Activated naive CD8-positive, alpha-beta T cell treated with anti-CD3 and anti-CD28 coated beads for 36 hours (primary cell): Measurements from ENCODE around the gene GDAP2. TPM values are rescaled to one million over a fixed set of nuclear protein-coding genes. Genes with fewer than 3 reads are reported as not detected.
"Not testable (repeated sequence)": the region's sequence is repeated elsewhere in the genome, so short reads cannot be mapped to it uniquely, and the experiment has no call there.

Experiments used
- DNase-seq: peaks from one replicate; pipeline ENCODE4 v3.0.0; 2021
- H3K27ac Mint-ChIP-seq: one replicate; pipeline ENCODE4 v1.8.0; 2022; ENCODE audit warnings: mild to moderate bottlenecking, moderate library complexity, mixed read lengths
- H3K27me3 Mint-ChIP-seq: one replicate; pipeline ENCODE4 v1.8.0; 2022; ENCODE audit warnings: mild to moderate bottlenecking, mixed read lengths
- H3K36me3 Mint-ChIP-seq: one replicate; pipeline ENCODE4 v1.8.0; 2021; ENCODE audit warnings: mild to moderate bottlenecking, mixed read lengths
- H3K4me1 Mint-ChIP-seq: one replicate; pipeline ENCODE4 v1.8.0; 2021; ENCODE audit warnings: mixed read lengths
- H3K4me3 Mint-ChIP-seq: one replicate; pipeline ENCODE4 v1.8.0; 2022; ENCODE audit warnings: mild to moderate bottlenecking, moderate library complexity, mixed read lengths
- H3K9me3 Mint-ChIP-seq: one replicate; pipeline ENCODE4 v1.8.0; 2022; ENCODE audit warnings: mixed read lengths
- total RNA-seq, 2 experiments: library from RNA; stranded (reverse); gene quantifications; one replicate each; pipeline ENCODE4 v1.2.3, GENCODE V29; 2021

GDAP2 gene
- total RNA-seq, 2 experiments from 2014 or later: 21.3 to 25.6 TPM

GRCh38 chr1:117925981-117926380, 3.4 kb downstream of the GDAP2 start:
- Mint-ChIP-seq H3K27ac (no peak overlapping the region), H3K36me3 (peaks cover 15% of the 10 kb centered on the region), H3K4me3 (no peak overlapping the region), H3K9me3 (no peaks in the 10 kb centered on the region), H3K4me1 (peaks cover 31% of the 10 kb centered on the region), H3K27me3 (no peaks in the 10 kb centered on the region)
- DNase-seq: no peak

- DNase-seq, H3K27ac Mint-ChIP-seq, H3K9me3 Mint-ChIP-seq, H3K27me3 Mint-ChIP-seq, H3K4me3 Mint-ChIP-seq, H3K36me3 Mint-ChIP-seq: not testable (repeated sequence)
- peaks cover 14% of the 10 kb centered on the region for H3K4me1 Mint-ChIP-seq
These were observed 6.7 kb downstream of the GDAP2 start for GRCh38 chr1:117922717-117923116.

- Mint-ChIP-seq H3K9me3 (no peaks in the 10 kb centered on the region), H3K36me3 (peaks cover 3% of the 10 kb centered on the region), H3K4me3 (no peak overlapping the region), H3K27ac (no peak overlapping the region), H3K27me3 (no peaks in the 10 kb centered on the region), H3K4me1 (peaks cover 13% of the 10 kb centered on the region)
- no peak for DNase-seq
These were observed 7.4 kb downstream of the GDAP2 start for GRCh38 chr1:117921991-117922390.

GRCh38 chr1:117919376-117919775, 10.0 kb downstream of the GDAP2 start:
- H3K27ac Mint-ChIP-seq: no peak overlapping the region
- peaks cover 23% of the 10 kb centered on the region for H3K36me3 Mint-ChIP-seq
- H3K9me3 Mint-ChIP-seq: no peaks in the 10 kb centered on the region
- H3K4me3 Mint-ChIP-seq: no peak overlapping the region
- peaks cover 3% of the 10 kb centered on the region for H3K4me1 Mint-ChIP-seq
- DNase-seq: no peak
- no peaks in the 10 kb centered on the region for H3K27me3 Mint-ChIP-seq

- no peaks in the 10 kb centered on the region for H3K27me3 Mint-ChIP-seq
- peaks cover 3% of the 10 kb centered on the region for H3K4me1 Mint-ChIP-seq
- no peaks in the 10 kb centered on the region for H3K9me3 Mint-ChIP-seq
- DNase-seq: no peak
- peaks cover 33% of the 10 kb centered on the region for H3K36me3 Mint-ChIP-seq
- no peak overlapping the region for H3K4me3 Mint-ChIP-seq
- no peak overlapping the region for H3K27ac Mint-ChIP-seq
These were observed 18.4 kb downstream of the GDAP2 start for GRCh38 chr1:117911051-117911450.

- H3K9me3 Mint-ChIP-seq: no peaks in the 10 kb centered on the region
- no peak overlapping the region for H3K27ac Mint-ChIP-seq
- H3K27me3 Mint-ChIP-seq: no peaks in the 10 kb centered on the region
- no peak overlapping the region for H3K4me3 Mint-ChIP-seq
- peaks cover 33% of the 10 kb centered on the region for H3K36me3 Mint-ChIP-seq
- DNase-seq: no peak
- H3K4me1 Mint-ChIP-seq: no peaks in the 10 kb centered on the region
These were observed 24.4 kb downstream of the GDAP2 start for GRCh38 chr1:117905019-117905418.

GRCh38 chr1:117904485-117904884, 24.9 kb downstream of the GDAP2 start:
- Mint-ChIP-seq H3K27me3 (no peaks in the 10 kb centered on the region), H3K9me3 (no peaks in the 10 kb centered on the region), H3K4me3 (no peak overlapping the region), H3K4me1 (no peaks in the 10 kb centered on the region), H3K27ac (no peak overlapping the region), H3K36me3 (peaks cover 33% of the 10 kb centered on the region)
- DNase-seq: no peak

GRCh38 chr1:117902944-117903343, 26.5 kb downstream of the GDAP2 start:
- no peak for DNase-seq
- Mint-ChIP-seq H3K4me1 (no peaks in the 10 kb centered on the region), H3K36me3 (peaks cover 33% of the 10 kb centered on the region), H3K4me3 (no peak overlapping the region), H3K9me3 (no peaks in the 10 kb centered on the region), H3K27ac (no peak overlapping the region), H3K27me3 (no peaks in the 10 kb centered on the region)

GRCh38 chr1:117899801-117900200, 29.6 kb downstream of the GDAP2 start:
- Mint-ChIP-seq H3K4me1 (peaks cover 2% of the 10 kb centered on the region), H3K27ac (peak overlapping the region; percentile 54), H3K36me3 (peaks cover 26% of the 10 kb centered on the region), H3K27me3 (no peaks in the 10 kb centered on the region), H3K4me3 (no peak overlapping the region), H3K9me3 (no peaks in the 10 kb centered on the region)
- DNase-seq: no peak

- Mint-ChIP-seq H3K4me3 (no peak overlapping the region), H3K27me3 (no peaks in the 10 kb centered on the region), H3K27ac (no peak overlapping the region), H3K36me3 (peaks cover 14% of the 10 kb centered on the region), H3K4me1 (peaks cover 2% of the 10 kb centered on the region), H3K9me3 (no peaks in the 10 kb centered on the region)
- DNase-seq: no peak
These were observed 31.9 kb downstream of the GDAP2 start for GRCh38 chr1:117897551-117897950.

GRCh38 chr1:117895482-117896114, 33.8 kb downstream of the GDAP2 start:
- no peaks in the 10 kb centered on the region for H3K27me3 Mint-ChIP-seq
- H3K4me1 Mint-ChIP-seq: peaks cover 2% of the 10 kb centered on the region
- peak; percentile 47 for DNase-seq
- H3K36me3 Mint-ChIP-seq: peaks cover 4% of the 10 kb centered on the region
- no peak overlapping the region for H3K4me3 Mint-ChIP-seq
- H3K27ac Mint-ChIP-seq: no peak overlapping the region
- no peaks in the 10 kb centered on the region for H3K9me3 Mint-ChIP-seq

- H3K27me3 Mint-ChIP-seq: no peaks in the 10 kb centered on the region
- H3K27ac Mint-ChIP-seq: no peak overlapping the region
- no peak overlapping the region for H3K4me3 Mint-ChIP-seq
- peaks cover 2% of the 10 kb centered on the region for H3K4me1 Mint-ChIP-seq
- no peaks in the 10 kb centered on the region for H3K9me3 Mint-ChIP-seq
- DNase-seq: no peak
- peaks cover 4% of the 10 kb centered on the region for H3K36me3 Mint-ChIP-seq
These were observed 35.3 kb downstream of the GDAP2 start for GRCh38 chr1:117894078-117894477.

GRCh38 chr1:117892512-117892911, 36.9 kb downstream of the GDAP2 start:
- H3K4me3 Mint-ChIP-seq: no peak overlapping the region
- no peaks in the 10 kb centered on the region for H3K9me3 Mint-ChIP-seq
- peaks cover 2% of the 10 kb centered on the region for H3K4me1 Mint-ChIP-seq
- H3K36me3 Mint-ChIP-seq: peaks cover 4% of the 10 kb centered on the region
- no peak for DNase-seq
- H3K27me3 Mint-ChIP-seq: no peaks in the 10 kb centered on the region
- H3K27ac Mint-ChIP-seq: no peak overlapping the region

- no peaks in the 10 kb centered on the region for H3K27me3 Mint-ChIP-seq
These were observed 39.0 kb downstream of the GDAP2 start for GRCh38 chr1:117890452-117890851.

GRCh38 chr1:117886101-117886795, 43.2 kb downstream of the GDAP2 start:
- Mint-ChIP-seq H3K4me3 (no peak overlapping the region), H3K4me1 (peaks cover 2% of the 10 kb centered on the region), H3K36me3 (peaks cover 7% of the 10 kb centered on the region), H3K27ac (peak overlapping the region; percentile 10), H3K9me3 (no peaks in the 10 kb centered on the region), H3K27me3 (no peaks in the 10 kb centered on the region)
- DNase-seq: no peak

More at GRCh38 chr1:117890452-117890851, 39.0 kb downstream of the GDAP2 start:
- H3K36me3 Mint-ChIP-seq: peaks cover 5% of the 10 kb centered on the region
- H3K4me1 Mint-ChIP-seq: peaks cover 2% of the 10 kb centered on the region
- DNase-seq: no peak
- no peaks in the 10 kb centered on the region for H3K9me3 Mint-ChIP-seq
- H3K4me3 Mint-ChIP-seq: no peak overlapping the region
- no peak overlapping the region for H3K27ac Mint-ChIP-seq

- Mint-ChIP-seq H3K9me3 (no peaks in the 10 kb centered on the region), H3K4me1 (peaks cover 2% of the 10 kb centered on the region), H3K4me3 (no peak overlapping the region), H3K27me3 (no peaks in the 10 kb centered on the region), H3K27ac (no peak overlapping the region), H3K36me3 (peaks cover 8% of the 10 kb centered on the region)
- DNase-seq: no peak
These were observed 45.8 kb downstream of the GDAP2 start for GRCh38 chr1:117883616-117884015.
